PC-3 (cell line): Measurements from ENCODE around the gene THY1.

Experiments used
- EZH2 ChIP-seq: fragments of 300-600 bp; sonication (generic); IDR thresholded peaks from one replicate; pipeline ENCODE4 v1.6.1; 2017; ENCODE audit warnings: antibody characterized with exemption, mild to moderate bottlenecking, low read length; ENCODE audit not compliant: unreplicated experiment
- TF ChIP-seq, protein P1 (sequence below): fragments of 300-600 bp; sonication (generic); conservative IDR thresholded peaks from 2 replicates; pipeline ENCODE4 v1.5.1; 2017; ENCODE audit warnings: antibody characterized with exemption, low read depth, mild to moderate bottlenecking, low read length

DNA sequence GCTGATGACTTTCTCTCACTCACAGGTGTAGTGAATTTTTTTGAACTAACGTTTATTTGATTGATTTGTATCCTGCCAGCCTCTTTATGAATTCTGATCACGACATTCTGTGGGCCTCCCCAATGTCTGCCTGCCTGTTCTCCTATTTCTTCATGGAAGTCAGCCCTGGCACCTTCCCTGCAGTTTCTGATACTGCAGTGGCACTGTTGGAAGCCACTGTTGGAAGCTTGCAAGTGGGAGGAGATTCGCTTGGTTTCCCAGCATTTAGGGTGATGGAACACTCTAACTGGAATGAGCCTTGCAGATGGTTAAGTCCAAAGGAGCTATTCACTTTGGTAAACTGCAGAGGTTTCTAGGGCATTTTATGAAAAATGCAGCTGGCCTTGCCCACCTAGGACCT, 1.3 kb upstream of the THY1 start:
- TF ChIP-seq EZH2: no peak
- TF ChIP-seq, protein P1, sequence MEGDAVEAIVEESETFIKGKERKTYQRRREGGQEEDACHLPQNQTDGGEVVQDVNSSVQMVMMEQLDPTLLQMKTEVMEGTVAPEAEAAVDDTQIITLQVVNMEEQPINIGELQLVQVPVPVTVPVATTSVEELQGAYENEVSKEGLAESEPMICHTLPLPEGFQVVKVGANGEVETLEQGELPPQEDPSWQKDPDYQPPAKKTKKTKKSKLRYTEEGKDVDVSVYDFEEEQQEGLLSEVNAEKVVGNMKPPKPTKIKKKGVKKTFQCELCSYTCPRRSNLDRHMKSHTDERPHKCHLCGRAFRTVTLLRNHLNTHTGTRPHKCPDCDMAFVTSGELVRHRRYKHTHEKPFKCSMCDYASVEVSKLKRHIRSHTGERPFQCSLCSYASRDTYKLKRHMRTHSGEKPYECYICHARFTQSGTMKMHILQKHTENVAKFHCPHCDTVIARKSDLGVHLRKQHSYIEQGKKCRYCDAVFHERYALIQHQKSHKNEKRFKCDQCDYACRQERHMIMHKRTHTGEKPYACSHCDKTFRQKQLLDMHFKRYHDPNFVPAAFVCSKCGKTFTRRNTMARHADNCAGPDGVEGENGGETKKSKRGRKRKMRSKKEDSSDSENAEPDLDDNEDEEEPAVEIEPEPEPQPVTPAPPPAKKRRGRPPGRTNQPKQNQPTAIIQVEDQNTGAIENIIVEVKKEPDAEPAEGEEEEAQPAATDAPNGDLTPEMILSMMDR: no peak
